Measurements from ENCODE around the gene IL17REL. TPM values are rescaled to one million over a fixed set of nuclear protein-coding genes. Genes with fewer than 3 reads are reported as not detected.

Gene IL17REL
- total RNA-seq, 1 donor from 2014 or later: 0.31 TPM

GRCh38 chr22:50035976-50036724, 23.6 kb upstream of the IL17REL start:
- intact Hi-C loops (cut with micrococcal nuclease): loop anchor here (10.0 kb wide), 1 partner anchor 211 kb away; the partner anchor contains the start of gene BRD1

GRCh38 chr22:50035131-50035881, 22.7 kb upstream of the IL17REL start:
- DNase-seq: no peak
- ChIA-PET CTCF (interaction anchor here (1.1 kb wide), 1 partner anchor 105 kb away, joined by 3 read pairs; no protein-coding TSS in a partner anchor), POLR2A (interaction anchor here (1.0 kb wide), 1 partner anchor 42 kb away, joined by 3 read pairs; no protein-coding TSS in a partner anchor)
- no peaks in the 10 kb centered on the region for H3K36me3 Mint-ChIP-seq (ENCODE audit: low read depth)
- no peak overlapping the region for H3K27ac Mint-ChIP-seq
- no peak for TF ChIP-seq CTCF (IDR thresholded peaks at IDR 0.05)
- no peak overlapping the region for H3K4me3 Mint-ChIP-seq
- H3K4me1 Mint-ChIP-seq: peaks cover 5% of the 10 kb centered on the region
- H3K27me3 Mint-ChIP-seq: peaks cover 7% of the 10 kb centered on the region
- peaks cover 7% of the 10 kb centered on the region for H3K9me3 Mint-ChIP-seq
- ATAC-seq (ENCODE audit: low read depth): no peak
- intact Hi-C loops (cut with micrococcal nuclease): loop anchor here (10.0 kb wide), 1 partner anchor 211 kb away; the partner anchor contains the start of gene BRD1

More at GRCh38 chr22:50035976-50036724, 23.6 kb upstream of the IL17REL start:
- H3K4me3 Mint-ChIP-seq: no peak overlapping the region
- no peaks in the 10 kb centered on the region for H3K36me3 Mint-ChIP-seq (ENCODE audit: low read depth)
- peaks cover 5% of the 10 kb centered on the region for H3K4me1 Mint-ChIP-seq
- ATAC-seq (ENCODE audit: low read depth) (no peak), DNase-seq (no peak)
- H3K9me3 Mint-ChIP-seq: peaks cover 7% of the 10 kb centered on the region
- peaks cover 7% of the 10 kb centered on the region for H3K27me3 Mint-ChIP-seq
- ChIA-PET CTCF (interaction anchor here (1.3 kb wide), 1 partner anchor 269 kb away, joined by 3 read pairs; no protein-coding TSS in a partner anchor), POLR2A (interaction anchor here (0.5 kb wide), 1 partner anchor 39 kb away, joined by 4 read pairs; no protein-coding TSS in a partner anchor)
- no peak for TF ChIP-seq CTCF (IDR thresholded peaks at IDR 0.05)
- H3K27ac Mint-ChIP-seq: no peak overlapping the region

GRCh38 chr22:50034126-50035081, 21.8 kb upstream of the IL17REL start:
- CTCF ChIA-PET: interaction anchor here (1.1 kb wide), 1 partner anchor 104 kb away, joined by 3 read pairs; no protein-coding TSS in a partner anchor
- peaks cover 7% of the 10 kb centered on the region for H3K4me1 Mint-ChIP-seq
- POLR2A ChIA-PET: interaction anchor here (1.0 kb wide), 1 partner anchor 41 kb away, joined by 3 read pairs; no protein-coding TSS in a partner anchor

More at GRCh38 chr22:50034126-50035081, 21.8 kb upstream of the IL17REL start:
- H3K36me3 Mint-ChIP-seq (ENCODE audit: low read depth): no peaks in the 10 kb centered on the region
- no peak overlapping the region for H3K4me3 Mint-ChIP-seq
- intact Hi-C loops (cut with micrococcal nuclease): loop anchor here (5.0 to 10.0 kb wide), 3 partner anchors 57 to 210 kb away; partner anchors contain the start of gene BRD1
- DNase-seq (no peak), ATAC-seq (ENCODE audit: low read depth) (no peak)
- TF ChIP-seq CTCF (IDR thresholded peaks at IDR 0.05): no peak
- H3K27ac Mint-ChIP-seq: no peak overlapping the region
- peaks cover 6% of the 10 kb centered on the region for H3K9me3 Mint-ChIP-seq
- peaks cover 7% of the 10 kb centered on the region for H3K27me3 Mint-ChIP-seq
